ENCODE measurements around the gene RGL1. TPM values are rescaled to one million over a fixed set of nuclear protein-coding genes. Genes with fewer than 3 reads are reported as not detected.

Gene RGL1
- total and polyA plus RNA-seq, 9 of the 15 experiments (the other 6 are each of a cell fraction or from before 2014, with no cell fraction given) = under 0.01 to 0.07 (median 0.04) TPM

DNA sequence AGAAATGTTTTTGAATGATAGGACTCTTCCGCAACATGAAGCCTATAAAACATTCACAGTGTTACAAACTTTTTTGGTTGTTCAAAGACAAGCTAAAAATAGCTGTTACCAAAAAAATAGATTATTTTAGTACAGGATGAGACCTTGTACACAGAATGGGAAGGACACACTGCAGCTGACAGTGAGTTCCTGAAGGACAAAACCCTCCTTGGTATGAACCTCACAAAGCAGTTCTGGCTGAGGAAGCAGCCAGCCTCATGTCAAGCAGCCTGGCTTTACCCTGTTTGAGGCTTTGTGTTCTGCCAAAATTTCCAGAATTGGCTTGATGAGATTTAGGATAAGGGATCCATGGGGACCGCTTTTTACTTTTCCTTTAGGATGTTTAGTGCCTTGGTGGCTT is 93.7 kb downstream of the RGL1 start:
- BruUV-seq (replicated peaks) = no TSS peak
- ATAC-seq = no peak
- intact Hi-C loops (cut with micrococcal nuclease) (no loop called here), in situ Hi-C loops (cut with MboI) (loop anchor here (10.0 kb wide), 1 partner anchor 326 kb away; no protein-coding TSS in a partner anchor)
- TF ChIP-seq CEBPG (CRISPR knock-in tag; IDR thresholded peaks at IDR 0.05) (no peak), CEBPG (tag; conservative IDR thresholded peaks at IDR 0.05 in 1 of 2, IDR thresholded peaks at IDR 0.05 in 1 of 2) (no peak), ZNF79 (CRISPR knock-in tag; IDR thresholded peaks at IDR 0.05; ENCODE audit: low read depth) (no peak), TARDBP (IDR thresholded peaks at IDR 0.05) (no peak), PRMT5 (CRISPR knock-in tag; IDR thresholded peaks at IDR 0.05) (no peak), JUNB (CRISPR knock-in tag; conservative IDR thresholded peaks at IDR 0.05) (no peak), MCM7 (IDR thresholded peaks at IDR 0.05) (no peak), ZKSCAN1 (IDR thresholded peaks at IDR 0.05; ENCODE audit: low read depth, low read length) (no peak), SRSF3 (IDR thresholded peaks at IDR 0.05; ENCODE audit: insufficient read depth, low read length) (no peak), WHSC1 (IDR thresholded peaks at IDR 0.05; ENCODE audit: low read length) (no peak), ZNF197 (CRISPR knock-in tag; IDR thresholded peaks at IDR 0.05; ENCODE audit: low read depth) (no peak), ZNF175 (CRISPR knock-in tag; IDR thresholded peaks at IDR 0.05; ENCODE audit: low read depth) (no peak), CBFA2T3 (IDR thresholded peaks at IDR 0.05) (no peak), CBFA2T2 (conservative IDR thresholded peaks at IDR 0.05) (no peak), HCFC1 (IDR thresholded peaks at IDR 0.05; ENCODE audit: low read depth, low read length) (no peak), CHCHD3 (CRISPR knock-in tag; IDR thresholded peaks at IDR 0.05) (no peak), HMGN3 (IDR thresholded peaks at IDR 0.05; ENCODE audit: borderline replicate concordance, extremely low read depth, insufficient read length, low read depth, low read length) (no peak), ZNF695 (CRISPR knock-in tag; IDR thresholded peaks at IDR 0.05) (no peak)
- no peak overlapping the region for H3K9ac ChIP-seq (ENCODE audit: insufficient read depth in 1 of 2, low read depth in 2 of 2, low read length in 2 of 2)
- no peak overlapping the region for H2AFZ ChIP-seq (ENCODE audit: low read depth, low read length)
- no peaks in the 10 kb centered on the region for H3K79me2 ChIP-seq (ENCODE audit: control insufficient read depth, insufficient read depth, low read length)
- peaks cover 7 to 12% of the 10 kb centered on the region in 2 experiments; a peak in 3 of 5 replicates for H3K27me3 ChIP-seq (ENCODE audit: control insufficient read depth in 2 of 2, insufficient read depth in 2 of 2, low read length in 2 of 2)
- no peak for DNase-seq (ENCODE audit: extremely low read depth in 1 of 4, low spot score in 3 of 4)
- H4K20me1 ChIP-seq (replicated peaks; ENCODE audit: control insufficient read depth, insufficient read depth, low read length) = no peaks in the 10 kb centered on the region
- H3K27ac ChIP-seq (ENCODE audit: extremely low read depth, low read depth, low read length) = no peak overlapping the region
- WGBS (ENCODE audit: insufficient coverage, low coverage, missing lambda C conversion rate) = 6% methylated on average over 2 of the region's 2 CpGs
- no peaks in the 10 kb centered on the region for H3K9me3 ChIP-seq (replicated peaks; ENCODE audit: control insufficient read depth, insufficient read depth, low read depth, low read length)
- H3K4me3 ChIP-seq = no peak overlapping the region
- no peaks in the 10 kb centered on the region for H3K4me1 ChIP-seq (replicated peaks in 1 of 2; ENCODE audit: control insufficient read depth in 2 of 2, insufficient read depth in 2 of 2, low read length in 2 of 2)
- CTCF ChIA-PET (ENCODE audit: low intra/inter-chr PET ratio) = no interaction called here
- H3K9me1 ChIP-seq (ENCODE audit: control insufficient read depth, insufficient read depth, low read length) = no peaks in the 10 kb centered on the region
- POLR2A ChIA-PET = no interaction called here
- no peaks in the 10 kb centered on the region for H3K36me3 ChIP-seq (ENCODE audit: control insufficient read depth, insufficient read depth, low read length)
- no peak overlapping the region for H3K4me2 ChIP-seq (ENCODE audit: insufficient read depth, low read length)
- no peak for FAIRE-seq

All from K562 (cell line).